GM12891 (cell line): Measurements from ENCODE around the gene DDIT3.

Experiments
- POLR2A ChIP-seq: IDR thresholded peaks from 2 replicates; pipeline ENCODE4 v1.6.1; 2011; ENCODE audit warnings: low read depth, low read length, control low read depth
- POLR2AphosphoS5 ChIP-seq: IDR thresholded peaks from 2 replicates; pipeline ENCODE4 v1.6.1; 2011; ENCODE audit warnings: low read depth, low read length, control low read depth

DNA sequence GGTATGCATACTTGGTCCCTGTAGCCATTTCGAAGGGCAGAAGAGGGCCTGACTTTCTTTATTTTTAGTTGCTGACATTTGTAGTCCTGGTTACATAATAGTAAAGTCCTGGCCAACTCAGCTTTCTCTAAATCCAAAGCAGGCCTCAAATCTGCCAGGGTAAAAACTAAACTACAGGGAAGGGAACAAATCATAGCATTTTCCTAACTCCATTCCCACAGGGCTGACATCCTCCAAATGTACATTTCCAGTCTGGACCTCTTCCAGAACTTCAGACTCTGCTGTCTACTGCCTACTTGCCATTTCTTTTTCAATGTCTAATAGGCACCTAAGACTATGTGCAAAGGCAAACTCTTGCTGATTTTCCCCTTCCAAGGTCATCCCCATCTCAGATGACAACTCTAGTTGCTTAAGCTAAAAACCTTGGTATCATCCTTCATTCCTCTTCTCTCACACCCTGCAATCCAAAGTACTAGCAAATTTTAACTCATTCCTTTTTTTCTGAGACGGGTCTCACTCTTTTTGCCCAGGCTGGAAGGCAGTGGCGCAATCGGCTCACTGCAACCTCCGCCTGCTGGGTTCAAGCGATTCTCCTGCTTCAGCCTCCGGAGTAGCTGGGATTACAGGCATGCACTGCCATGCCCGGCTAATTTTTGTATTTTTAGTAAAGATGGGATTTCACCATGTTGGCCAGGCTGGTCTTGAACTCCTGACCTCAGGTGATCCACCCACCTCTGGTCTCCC is 2.0 kb downstream of the DDIT3 start:
- TF ChIP-seq POLR2AphosphoS5 (no peak; the same call in 1 of the 2 replicates), POLR2A (0 out of 2 replicates have a peak, but pooled peaks have one; percentile 1)
